BE2C (cell line): ENCODE measurements around the gene ARHGEF11.
"Not testable (repeated sequence)": the region's sequence is repeated elsewhere in the genome, so short reads cannot be mapped to it uniquely, and the experiment has no call there.

Experiments
- DNase-seq: peaks from one replicate; pipeline ENCODE4 v3.0.0-alpha.2; 2020
- H3K27me3 ChIP-seq: fragments of 250-450 bp; sonication (Bioruptor Pico); 2 replicates; pipeline ENCODE4 v1.5.1; 2020; ENCODE audit warnings: mild to moderate bottlenecking
- H3K36me3 ChIP-seq: fragments of 250-450 bp; sonication (Bioruptor Pico); 2 replicates; pipeline ENCODE4 v1.5.1; 2020; ENCODE audit warnings: mild to moderate bottlenecking
- H3K4me1 ChIP-seq: fragments of 250-450 bp; sonication (Bioruptor Pico); 2 replicates; pipeline ENCODE4 v1.5.1; 2020
- H3K4me3 ChIP-seq: 2 replicates; pipeline ENCODE4 v1.5.1; 2011; ENCODE audit warnings: low read depth, low read length
- H3K9me3 ChIP-seq: fragments of 250-450 bp; sonication (Bioruptor Pico); 2 replicates; pipeline ENCODE4 v1.5.1; 2020
- TF ChIP-seq, protein P1 (sequence below): IDR thresholded peaks from 2 replicates; pipeline ENCODE4 v1.5.1; 2012; ENCODE audit warnings: mild to moderate bottlenecking, low read depth, low read length

Gene ARHGEF11

DNA sequence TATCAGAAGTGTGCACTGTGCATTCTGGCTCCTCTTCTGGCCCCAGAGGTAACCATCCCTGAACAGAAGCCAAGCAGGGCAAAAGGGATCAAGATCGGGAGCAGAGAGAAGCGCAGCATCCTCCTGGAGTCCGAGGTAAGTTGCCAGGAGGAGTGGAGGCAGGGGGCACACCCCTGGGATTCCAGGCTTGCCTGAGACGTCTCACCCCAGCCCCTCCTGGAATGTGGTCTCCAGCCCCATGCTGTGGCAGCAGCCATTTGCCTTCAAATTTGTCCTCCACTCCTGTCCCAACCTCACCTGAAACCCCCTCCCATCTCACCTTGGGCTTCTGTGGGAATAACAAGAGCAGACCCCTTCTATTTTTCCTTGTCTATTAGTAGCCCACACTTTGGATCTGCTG is 115.1 kb downstream of the ARHGEF11 start:
- TF ChIP-seq, protein P1, sequence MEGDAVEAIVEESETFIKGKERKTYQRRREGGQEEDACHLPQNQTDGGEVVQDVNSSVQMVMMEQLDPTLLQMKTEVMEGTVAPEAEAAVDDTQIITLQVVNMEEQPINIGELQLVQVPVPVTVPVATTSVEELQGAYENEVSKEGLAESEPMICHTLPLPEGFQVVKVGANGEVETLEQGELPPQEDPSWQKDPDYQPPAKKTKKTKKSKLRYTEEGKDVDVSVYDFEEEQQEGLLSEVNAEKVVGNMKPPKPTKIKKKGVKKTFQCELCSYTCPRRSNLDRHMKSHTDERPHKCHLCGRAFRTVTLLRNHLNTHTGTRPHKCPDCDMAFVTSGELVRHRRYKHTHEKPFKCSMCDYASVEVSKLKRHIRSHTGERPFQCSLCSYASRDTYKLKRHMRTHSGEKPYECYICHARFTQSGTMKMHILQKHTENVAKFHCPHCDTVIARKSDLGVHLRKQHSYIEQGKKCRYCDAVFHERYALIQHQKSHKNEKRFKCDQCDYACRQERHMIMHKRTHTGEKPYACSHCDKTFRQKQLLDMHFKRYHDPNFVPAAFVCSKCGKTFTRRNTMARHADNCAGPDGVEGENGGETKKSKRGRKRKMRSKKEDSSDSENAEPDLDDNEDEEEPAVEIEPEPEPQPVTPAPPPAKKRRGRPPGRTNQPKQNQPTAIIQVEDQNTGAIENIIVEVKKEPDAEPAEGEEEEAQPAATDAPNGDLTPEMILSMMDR = no peak
- Histone ChIP-seq H3K9me3 (no peaks in the 10 kb centered on the region), H3K27me3 (peaks cover 2% of the 10 kb centered on the region; the same call in 1 of the 2 replicates), H3K4me3 (no peak overlapping the region), H3K4me1 (no peaks in the 10 kb centered on the region; the same call in 1 of the 2 replicates), H3K36me3 (no peaks in the 10 kb centered on the region)
- DNase-seq = no peak

GRCh38 chr1:156929596-156930238 is 115.8 kb downstream of the ARHGEF11 start:
- H3K36me3 ChIP-seq = no peaks in the 10 kb centered on the region
- TF ChIP-seq, protein P1 = no peak
- H3K27me3 ChIP-seq = peaks cover 2% of the 10 kb centered on the region; the same call in 1 of the 2 replicates

GRCh38 chr1:156928043-156928602 is 117.4 kb downstream of the ARHGEF11 start:
- Histone ChIP-seq H3K27me3 (peaks cover 2% of the 10 kb centered on the region; the same call in 1 of the 2 replicates), H3K36me3 (no peaks in the 10 kb centered on the region), H3K9me3 (no peaks in the 10 kb centered on the region), H3K4me3 (peak overlapping the region; percentile 60), H3K4me1 (no peaks in the 10 kb centered on the region; the same call in 1 of the 2 replicates)
- DNase-seq = no peak
- TF ChIP-seq, protein P1 = no peak

More at GRCh38 chr1:156929596-156930238, 115.8 kb downstream of the ARHGEF11 start:
- Histone ChIP-seq H3K4me1 (no peaks in the 10 kb centered on the region; the same call in 1 of the 2 replicates), H3K4me3 (no peak overlapping the region), H3K9me3 (no peaks in the 10 kb centered on the region)
- DNase-seq = no peak

- no peaks in the 10 kb centered on the region; the same call in 1 of the 2 replicates for H3K4me1 ChIP-seq
- no peaks in the 10 kb centered on the region for H3K36me3 ChIP-seq
- no peaks in the 10 kb centered on the region for H3K9me3 ChIP-seq
- DNase-seq = peak; percentile 92
- H3K4me3 ChIP-seq = peak overlapping the region; percentile 60
- TF ChIP-seq, protein P1 = peak; percentile 84
- peaks cover 2% of the 10 kb centered on the region; the same call in 1 of the 2 replicates for H3K27me3 ChIP-seq
Observed at GRCh38 chr1:156927215-156928042, 118.1 kb downstream of the ARHGEF11 start.

DNA sequence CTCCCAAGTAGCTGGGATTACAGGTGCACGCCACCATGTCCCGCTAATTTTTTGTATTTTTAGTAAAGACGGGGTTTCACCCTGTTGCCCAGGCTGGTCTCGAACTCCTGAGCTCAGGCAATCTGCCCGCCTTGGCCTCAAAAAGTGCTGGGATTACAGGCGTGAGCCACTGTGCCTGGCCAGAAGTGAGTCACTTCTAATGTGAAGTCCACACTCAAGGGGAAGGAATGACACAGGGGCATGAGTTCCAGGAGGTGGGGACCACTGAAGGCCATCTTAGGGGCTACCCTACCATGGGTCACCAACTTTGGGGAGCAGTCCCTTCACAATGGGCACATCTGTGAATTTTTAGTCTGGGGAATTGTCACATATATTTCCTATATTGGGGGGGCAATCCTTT is 118.8 kb downstream of the ARHGEF11 start:
- not testable (repeated sequence) for DNase-seq, H3K27me3 ChIP-seq, H3K4me1 ChIP-seq, H3K9me3 ChIP-seq, H3K36me3 ChIP-seq, H3K4me3 ChIP-seq

GRCh38 chr1:156926175-156926574 is 119.4 kb downstream of the ARHGEF11 start:
- no peak overlapping the region for H3K4me3 ChIP-seq
- peaks cover 2% of the 10 kb centered on the region; the same call in 1 of the 2 replicates for H3K27me3 ChIP-seq
- peak; percentile 80 for DNase-seq
- H3K36me3 ChIP-seq = no peaks in the 10 kb centered on the region
- no peaks in the 10 kb centered on the region; the same call in 1 of the 2 replicates for H3K4me1 ChIP-seq
- TF ChIP-seq, protein P1 = no peak
- no peaks in the 10 kb centered on the region for H3K9me3 ChIP-seq
